NCI-H774 (cell line): Measurements from ENCODE around the gene SARNP.
"Not testable (repeated sequence)": the region's sequence is repeated elsewhere in the genome, so short reads cannot be mapped to it uniquely, and the experiment has no call there.

Source experiments
- DNase-seq: peaks from one replicate; lab custom pipeline; 2025; lab: John Stamatoyannopoulos, UW

The SARNP gene, protein sequence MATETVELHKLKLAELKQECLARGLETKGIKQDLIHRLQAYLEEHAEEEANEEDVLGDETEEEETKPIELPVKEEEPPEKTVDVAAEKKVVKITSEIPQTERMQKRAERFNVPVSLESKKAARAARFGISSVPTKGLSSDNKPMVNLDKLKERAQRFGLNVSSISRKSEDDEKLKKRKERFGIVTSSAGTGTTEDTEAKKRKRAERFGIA

GRCh38 chr12:55817345-55818139 lies at the start of gene SARNP, which contains the start of gene ORMDL2:
Gene SARNP, minus strand, starts transcription at chr12:55817724. Its CDS starts 23 bp downstream, at chr12:55817701.
Gene ORMDL2, plus strand, starts transcription at chr12:55818041. Its CDS starts 959 bp downstream, at chr12:55819000.
- DNase-seq = peak; percentile 100

DNA sequence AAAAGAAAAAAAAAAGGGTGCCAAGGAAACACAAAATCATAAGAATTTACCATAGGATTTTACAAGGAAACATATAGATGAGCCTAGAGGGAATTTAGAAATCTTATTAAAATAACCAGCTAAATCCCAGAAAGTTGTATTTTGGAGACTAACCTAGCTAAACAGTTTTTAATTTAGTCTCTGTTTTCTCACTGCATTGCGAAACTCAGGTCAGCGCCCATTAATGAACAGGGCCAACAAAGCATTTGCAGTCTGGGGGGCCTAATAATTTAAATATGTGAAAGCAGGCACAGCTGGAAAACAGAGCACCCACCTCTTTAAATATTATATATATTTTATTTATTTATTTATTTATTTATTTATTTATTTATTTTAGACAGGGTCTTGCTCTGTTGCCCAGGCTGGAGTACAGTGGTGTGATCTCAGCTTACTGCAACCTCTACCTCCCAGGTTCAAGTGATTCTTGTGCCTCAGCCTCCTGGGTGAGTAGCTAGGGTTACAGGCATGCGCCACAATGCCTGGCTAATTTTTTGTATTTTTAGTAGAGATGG lies 49.0 kb upstream of the SARNP start:
- DNase-seq = not testable (repeated sequence)

DNA sequence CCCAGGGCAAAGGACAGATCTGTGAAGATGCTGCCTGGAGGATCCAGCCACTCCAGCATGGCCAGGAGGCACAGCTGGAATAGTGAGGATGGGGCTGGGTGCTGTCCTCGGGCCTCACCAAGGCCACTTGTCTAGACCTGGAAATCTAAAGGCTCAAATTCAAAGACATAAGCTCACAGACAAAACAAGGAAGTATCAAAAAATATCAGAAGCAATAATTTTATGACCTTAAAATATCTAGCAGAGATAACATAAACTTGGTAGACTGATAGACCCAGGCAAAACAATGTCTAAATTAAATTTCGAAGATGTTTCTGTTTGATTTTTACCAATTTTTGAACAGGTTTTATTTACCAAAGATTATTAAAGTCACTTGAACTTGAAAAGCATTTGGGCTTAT lies 47.8 kb upstream of the SARNP start:
- DNase-seq = no peak

- DNase-seq = not testable (repeated sequence)
Observed at GRCh38 chr12:55862931-55863330, 45.4 kb upstream of the SARNP start.

- DNase-seq = no peak
Observed at GRCh38 chr12:55862286-55862685, 44.8 kb upstream of the SARNP start.

DNA sequence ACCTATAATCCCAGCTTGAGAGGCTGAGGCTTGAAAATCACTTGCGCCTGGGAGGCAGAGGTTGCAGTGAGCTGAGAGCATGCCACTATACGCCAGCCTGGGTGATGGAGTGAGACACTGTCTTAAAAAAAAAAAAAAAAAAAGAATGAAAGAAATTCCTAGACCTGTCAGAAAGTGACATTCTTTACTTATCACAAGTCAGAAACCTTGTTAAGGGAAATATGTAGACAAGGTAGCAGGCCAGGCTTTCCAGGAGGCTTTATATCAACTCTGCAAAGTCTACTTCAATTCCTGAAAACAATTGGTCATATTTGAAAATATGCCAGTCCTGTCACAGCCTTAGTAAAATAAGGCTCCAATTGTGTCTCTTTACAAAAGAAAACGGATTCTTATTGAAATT lies 44.3 kb upstream of the SARNP start:
- DNase-seq = no peak

DNA sequence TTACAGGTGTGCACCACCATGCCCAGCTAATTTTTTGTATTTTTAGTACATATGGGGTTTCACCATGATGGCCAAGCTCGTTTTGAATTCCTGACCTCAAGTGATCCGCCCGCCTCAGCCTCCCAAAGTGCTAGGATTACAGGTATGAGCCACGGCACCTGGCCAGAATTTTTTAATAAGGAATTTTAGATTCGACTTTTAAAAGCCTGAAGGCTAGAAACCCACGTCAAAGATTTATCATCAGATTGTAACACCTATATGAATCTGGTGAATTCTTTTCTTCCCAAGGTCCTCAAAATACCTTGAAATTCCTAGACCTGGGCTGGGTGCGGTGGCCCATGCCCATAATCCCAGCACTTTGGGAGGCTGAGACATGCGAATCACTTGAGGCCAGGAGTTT lies 43.9 kb upstream of the SARNP start:
- DNase-seq = no peak

DNA sequence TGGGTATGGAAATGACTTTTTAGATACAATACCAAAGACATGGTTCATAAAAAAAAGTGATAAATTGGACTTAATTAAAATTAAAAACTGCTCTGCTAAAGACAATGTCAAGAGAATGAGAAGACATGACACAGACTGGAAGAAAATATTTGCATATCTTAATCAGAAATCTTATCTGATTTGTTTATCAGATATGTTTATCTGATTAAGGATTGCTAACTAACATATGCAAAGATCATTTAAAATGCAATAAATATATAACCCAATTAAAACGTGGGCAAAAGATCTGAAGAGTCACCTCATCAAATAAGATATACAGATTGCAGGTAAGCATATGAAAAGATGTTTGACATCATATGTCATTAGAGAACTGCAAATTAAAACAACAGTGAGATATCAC lies 35.2 kb upstream of the SARNP start:
- DNase-seq = no peak

- DNase-seq = no peak
Observed at GRCh38 chr12:55850893-55851292, 33.4 kb upstream of the SARNP start.

GRCh38 chr12:55850401-55850800 lies 32.9 kb upstream of the SARNP start:
- no peak for DNase-seq

DNA sequence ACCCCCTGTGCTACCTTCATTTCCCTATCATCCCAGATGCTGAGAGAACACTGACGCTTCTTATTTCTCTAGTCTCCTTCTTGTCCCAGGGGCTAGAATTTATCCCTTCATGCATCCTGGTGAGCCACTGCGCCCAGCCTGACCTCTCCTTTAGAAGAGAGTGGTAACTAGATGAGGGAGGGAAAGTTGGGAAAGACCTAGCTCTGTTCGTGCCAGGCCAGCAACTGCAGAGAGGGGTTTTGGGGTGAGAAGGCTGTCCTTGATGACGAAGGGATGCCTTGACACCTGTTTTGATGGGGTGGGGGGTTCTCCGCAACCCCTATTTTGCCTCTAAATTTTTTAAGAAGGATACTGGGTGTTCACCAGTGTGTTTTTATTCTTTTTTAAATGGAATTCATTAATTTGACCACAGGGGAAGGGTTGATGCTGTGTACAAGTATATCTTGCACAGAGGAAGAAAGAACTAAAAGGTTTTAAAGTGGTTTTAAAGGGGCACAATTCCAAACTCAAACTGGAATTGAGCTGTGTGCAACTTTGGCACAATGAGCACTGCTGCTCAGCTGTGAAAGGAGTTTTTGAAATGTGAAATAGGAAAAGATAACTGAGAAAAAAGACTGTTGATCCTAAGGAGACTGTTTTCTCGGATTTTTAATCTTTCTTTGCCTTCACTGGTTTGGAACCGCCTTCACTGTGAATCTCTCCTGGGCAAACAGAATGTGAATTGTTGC lies 32.3 kb upstream of the SARNP start:
- no peak for DNase-seq

DNA sequence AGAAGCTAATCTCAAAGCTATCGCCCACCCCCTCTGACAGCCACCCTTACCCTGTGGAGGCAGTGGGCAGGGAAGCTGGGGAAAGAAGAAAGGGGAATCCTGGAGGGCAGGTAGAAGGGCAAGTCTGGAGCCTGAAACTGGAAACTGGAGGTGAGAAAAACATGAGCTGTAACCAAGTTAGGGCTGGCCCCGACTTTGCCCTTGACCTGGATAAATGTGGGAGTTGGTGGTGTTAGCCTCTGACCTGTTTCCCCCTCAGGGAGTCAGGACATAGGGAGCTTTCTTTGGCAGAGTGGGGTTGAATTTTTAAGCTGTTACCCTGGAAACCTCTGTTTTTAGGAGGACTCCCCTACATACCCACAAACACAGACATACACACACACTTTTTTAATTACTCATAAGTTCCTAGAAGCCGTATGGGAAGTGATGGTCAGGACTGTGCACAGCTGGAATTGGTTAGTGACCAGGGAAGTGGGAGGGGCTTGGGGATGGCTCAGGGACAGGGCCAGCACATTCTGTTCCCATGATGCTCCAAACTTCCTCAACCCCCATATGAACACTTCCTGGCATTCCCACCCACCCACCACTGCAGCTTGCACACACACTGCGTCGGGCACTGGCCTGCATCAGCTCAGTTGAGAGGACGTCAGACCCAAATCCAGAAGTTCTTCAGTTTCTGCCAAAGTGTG lies 30.2 kb upstream of the SARNP start:
- DNase-seq = no peak

- DNase-seq = no peak
Observed at GRCh38 chr12:55847033-55847432, 29.5 kb upstream of the SARNP start.

- no peak for DNase-seq
Observed at GRCh38 chr12:55845785-55846496, 28.4 kb upstream of the SARNP start.

DNA sequence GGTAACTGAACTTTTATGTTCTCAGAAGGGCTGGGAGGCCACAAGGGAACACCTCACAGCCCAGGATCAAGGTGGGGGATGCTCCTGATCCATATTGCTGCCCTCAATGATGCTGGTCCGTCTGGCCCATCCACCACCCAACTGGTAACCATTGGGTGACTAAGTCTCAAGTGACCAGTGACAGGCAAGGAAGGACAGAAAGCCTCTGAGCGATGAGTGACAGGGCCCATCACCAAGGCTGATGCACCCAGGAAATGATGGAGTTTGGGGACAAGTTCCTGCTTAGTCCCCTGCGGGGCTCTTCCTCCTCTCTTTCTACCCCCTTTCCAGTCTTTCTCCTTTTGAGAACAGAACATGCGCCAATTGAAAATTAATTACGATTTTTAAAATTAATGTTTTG lies 27.8 kb upstream of the SARNP start:
- no peak for DNase-seq

- DNase-seq = no peak
Observed at GRCh38 chr12:55844961-55845360, 27.4 kb upstream of the SARNP start.

- DNase-seq = no peak
Observed at GRCh38 chr12:55843431-55843830, 25.9 kb upstream of the SARNP start.

- no peak for DNase-seq
Observed at GRCh38 chr12:55842681-55843429, 25.3 kb upstream of the SARNP start, which contains the start of gene MMP19. Gene MMP19, minus strand, starts transcription at chr12:55842936. Its CDS starts 106 bp downstream, at chr12:55842830.

GRCh38 chr12:55840581-55841351 lies 23.2 kb upstream of the SARNP start:
- no peak for DNase-seq
